GM21367 (cell line): Measurements from ENCODE around the gene XAGE2.

Experiments
- ATAC-seq: cut with Tn5 transposase; IDR thresholded peaks from one replicate; pipeline ENCODE4 v1.9.1; 2021; ENCODE audit not compliant: unreplicated experiment

The XAGE2 gene

GRCh38 chrX:52424656-52425055 is 55.8 kb downstream of the XAGE2 start:
- no peak for ATAC-seq
